Measurements from ENCODE around the gene MTREX. TPM values are rescaled to one million over a fixed set of nuclear protein-coding genes. Genes with fewer than 3 reads are reported as not detected.

MTREX gene
- total RNA-seq, 1 donor from 2014 or later = 68.7 TPM

DNA sequence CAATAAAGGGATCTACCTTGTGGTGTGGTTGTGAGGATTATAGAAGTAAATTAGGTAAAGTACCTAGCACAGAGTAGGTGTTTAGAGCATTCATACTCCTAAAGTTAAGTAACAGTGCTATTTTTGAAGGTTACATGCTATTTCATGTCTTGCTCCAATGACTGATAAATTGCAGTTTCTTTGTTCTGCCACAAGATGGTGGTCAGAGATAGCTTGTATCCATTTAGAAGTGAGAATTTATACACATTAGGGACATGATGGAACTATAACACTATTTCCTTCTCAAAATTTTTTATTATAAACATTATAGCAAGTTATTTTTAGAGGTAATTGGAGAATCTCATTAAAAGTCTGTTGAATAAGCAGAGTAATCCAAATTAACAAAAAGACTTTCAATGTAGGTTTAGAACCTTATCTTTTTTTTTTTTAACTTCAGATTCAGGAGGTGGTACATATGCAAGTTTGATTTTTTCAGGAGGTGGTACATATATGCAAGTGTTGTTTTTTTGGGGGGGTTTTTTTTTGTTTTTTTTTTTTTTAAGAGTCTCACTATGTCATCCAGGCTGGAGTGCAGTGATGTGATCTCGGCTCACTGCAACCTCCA, 17.1 kb downstream of the MTREX start:
- Histone ChIP-seq H3K79me2 (ENCODE audit: insufficient read depth, low read length) (peaks cover 59% of the 10 kb centered on the region), H3K27ac (ENCODE audit: low read depth, low read length) (no peak overlapping the region), H3K4me3 (ENCODE audit: insufficient read depth, low read depth, low read length) (no peak overlapping the region), H3K9me3 (ENCODE audit: insufficient read depth, low read depth, low read length) (no peaks in the 10 kb centered on the region), H4K20me1 (ENCODE audit: insufficient read depth, low read length) (peaks cover 18% of the 10 kb centered on the region), H2AFZ (ENCODE audit: low read depth, low read length) (no peak overlapping the region), H3K9ac (ENCODE audit: low read length) (no peak overlapping the region), H3K4me2 (ENCODE audit: low read length) (no peak overlapping the region), H3K27me3 (ENCODE audit: insufficient read depth, low read length) (no peaks in the 10 kb centered on the region), H3K4me1 (ENCODE audit: insufficient read depth, low read length) (no peaks in the 10 kb centered on the region), H3K36me3 (ENCODE audit: insufficient read depth, low read length) (peaks cover 5% of the 10 kb centered on the region)
- H3K27me3 Mint-ChIP-seq (ENCODE audit: low read depth, unreplicated experiment) = no peaks in the 10 kb centered on the region
- H3K9me3 Mint-ChIP-seq (ENCODE audit: unreplicated experiment) = no peaks in the 10 kb centered on the region
- TF ChIP-seq, protein P1, sequence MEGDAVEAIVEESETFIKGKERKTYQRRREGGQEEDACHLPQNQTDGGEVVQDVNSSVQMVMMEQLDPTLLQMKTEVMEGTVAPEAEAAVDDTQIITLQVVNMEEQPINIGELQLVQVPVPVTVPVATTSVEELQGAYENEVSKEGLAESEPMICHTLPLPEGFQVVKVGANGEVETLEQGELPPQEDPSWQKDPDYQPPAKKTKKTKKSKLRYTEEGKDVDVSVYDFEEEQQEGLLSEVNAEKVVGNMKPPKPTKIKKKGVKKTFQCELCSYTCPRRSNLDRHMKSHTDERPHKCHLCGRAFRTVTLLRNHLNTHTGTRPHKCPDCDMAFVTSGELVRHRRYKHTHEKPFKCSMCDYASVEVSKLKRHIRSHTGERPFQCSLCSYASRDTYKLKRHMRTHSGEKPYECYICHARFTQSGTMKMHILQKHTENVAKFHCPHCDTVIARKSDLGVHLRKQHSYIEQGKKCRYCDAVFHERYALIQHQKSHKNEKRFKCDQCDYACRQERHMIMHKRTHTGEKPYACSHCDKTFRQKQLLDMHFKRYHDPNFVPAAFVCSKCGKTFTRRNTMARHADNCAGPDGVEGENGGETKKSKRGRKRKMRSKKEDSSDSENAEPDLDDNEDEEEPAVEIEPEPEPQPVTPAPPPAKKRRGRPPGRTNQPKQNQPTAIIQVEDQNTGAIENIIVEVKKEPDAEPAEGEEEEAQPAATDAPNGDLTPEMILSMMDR (IDR thresholded peaks at IDR 0.05; ENCODE audit: insufficient read depth, low read depth, low read length) = peak; percentile 68
- no peak for TF ChIP-seq EZH2 (IDR thresholded peaks at IDR 0.05; ENCODE audit: insufficient read depth, low read length)
- no peak overlapping the region for H3K27ac Mint-ChIP-seq (ENCODE audit: unreplicated experiment)
- peak; percentile 36 for DNase-seq (ENCODE audit: low read depth)
- H3K36me3 Mint-ChIP-seq (ENCODE audit: low read depth, unreplicated experiment) = peaks cover 2% of the 10 kb centered on the region
- no peak overlapping the region for H3K4me3 Mint-ChIP-seq (ENCODE audit: unreplicated experiment)
- peak; percentile 78 for FAIRE-seq
- peaks cover 4% of the 10 kb centered on the region for H3K4me1 Mint-ChIP-seq (ENCODE audit: low read depth, unreplicated experiment)

DNA sequence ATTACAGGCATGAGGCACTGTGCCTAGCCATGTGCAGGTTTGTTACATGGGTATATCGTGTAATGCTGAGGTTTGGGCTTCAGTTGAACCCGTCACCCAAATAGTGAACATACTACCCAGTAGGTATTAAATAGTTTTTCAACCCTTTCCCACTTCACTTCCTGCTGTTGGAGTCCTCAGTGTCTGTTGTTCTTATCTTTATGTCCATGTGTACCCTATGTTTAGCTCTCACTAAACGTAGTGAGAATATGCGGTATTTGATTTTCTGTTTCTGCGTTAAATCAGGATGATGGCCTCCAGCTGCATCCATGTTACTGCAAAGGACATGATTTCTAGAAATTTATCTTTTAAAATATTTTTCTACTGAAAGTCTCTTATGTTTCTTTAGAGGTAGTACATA, 17.8 kb downstream of the MTREX start:
- Mint-ChIP-seq H3K9me3 (ENCODE audit: unreplicated experiment) (no peaks in the 10 kb centered on the region), H3K4me1 (ENCODE audit: low read depth, unreplicated experiment) (peaks cover 4% of the 10 kb centered on the region), H3K4me3 (ENCODE audit: unreplicated experiment) (no peak overlapping the region), H3K27ac (ENCODE audit: unreplicated experiment) (no peak overlapping the region), H3K36me3 (ENCODE audit: low read depth, unreplicated experiment) (peaks cover 2% of the 10 kb centered on the region), H3K27me3 (ENCODE audit: low read depth, unreplicated experiment) (no peaks in the 10 kb centered on the region)
- Histone ChIP-seq H3K4me2 (ENCODE audit: low read length) (no peak overlapping the region), H3K36me3 (ENCODE audit: insufficient read depth, low read length) (peaks cover 8% of the 10 kb centered on the region), H4K20me1 (ENCODE audit: insufficient read depth, low read length) (peaks cover 20% of the 10 kb centered on the region), H2AFZ (ENCODE audit: low read depth, low read length) (no peak overlapping the region), H3K4me1 (ENCODE audit: insufficient read depth, low read length) (no peaks in the 10 kb centered on the region), H3K79me2 (ENCODE audit: insufficient read depth, low read length) (peaks cover 57% of the 10 kb centered on the region), H3K9ac (ENCODE audit: low read length) (no peak overlapping the region), H3K9me3 (ENCODE audit: insufficient read depth, low read depth, low read length) (no peaks in the 10 kb centered on the region), H3K4me3 (ENCODE audit: insufficient read depth, low read depth, low read length) (no peak overlapping the region), H3K27me3 (ENCODE audit: insufficient read depth, low read length) (no peaks in the 10 kb centered on the region), H3K27ac (ENCODE audit: low read depth, low read length) (no peak overlapping the region)
- TF ChIP-seq EZH2 (IDR thresholded peaks at IDR 0.05; ENCODE audit: insufficient read depth, low read length) = no peak
- TF ChIP-seq, protein P1 (IDR thresholded peaks at IDR 0.05; ENCODE audit: insufficient read depth, low read depth, low read length) = no peak
- no peak for FAIRE-seq
- no peak for DNase-seq (ENCODE audit: low read depth)

DNA sequence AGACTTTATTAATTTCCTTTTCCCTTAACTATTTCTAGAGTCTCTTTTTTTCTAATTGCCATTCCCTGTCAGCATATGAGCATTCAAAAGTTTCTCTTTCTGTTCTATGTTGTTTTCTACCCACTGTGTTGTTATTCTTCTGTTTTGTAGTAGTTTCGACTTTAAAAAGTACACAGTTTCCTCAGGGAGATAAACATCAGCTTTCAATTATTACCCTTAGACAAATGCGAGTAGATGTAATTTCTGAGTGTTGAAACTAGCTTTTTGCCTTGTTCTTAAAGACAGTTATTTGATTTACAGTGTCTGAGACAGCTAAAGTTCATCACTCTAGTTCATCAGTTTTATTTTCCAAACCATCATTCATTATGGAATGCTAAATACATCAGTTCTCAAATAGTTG, 19.5 kb downstream of the MTREX start:
- H3K36me3 Mint-ChIP-seq (ENCODE audit: low read depth, unreplicated experiment) = peaks cover 2% of the 10 kb centered on the region

More for the DNA sequence above, 19.5 kb downstream of the MTREX start:
- Histone ChIP-seq H3K27me3 (ENCODE audit: insufficient read depth, low read length) (no peaks in the 10 kb centered on the region), H4K20me1 (ENCODE audit: insufficient read depth, low read length) (peaks cover 13% of the 10 kb centered on the region), H3K4me1 (ENCODE audit: insufficient read depth, low read length) (no peaks in the 10 kb centered on the region), H3K36me3 (ENCODE audit: insufficient read depth, low read length) (peaks cover 13% of the 10 kb centered on the region), H3K4me3 (ENCODE audit: insufficient read depth, low read depth, low read length) (no peak overlapping the region), H3K79me2 (ENCODE audit: insufficient read depth, low read length) (peaks cover 45% of the 10 kb centered on the region), H3K4me2 (ENCODE audit: low read length) (no peak overlapping the region), H3K9me3 (ENCODE audit: insufficient read depth, low read depth, low read length) (no peaks in the 10 kb centered on the region), H2AFZ (ENCODE audit: low read depth, low read length) (no peak overlapping the region), H3K9ac (ENCODE audit: low read length) (no peak overlapping the region), H3K27ac (ENCODE audit: low read depth, low read length) (no peak overlapping the region)
- Mint-ChIP-seq H3K4me3 (ENCODE audit: unreplicated experiment) (peak overlapping the region; percentile 28), H3K9me3 (ENCODE audit: unreplicated experiment) (no peaks in the 10 kb centered on the region), H3K27me3 (ENCODE audit: low read depth, unreplicated experiment) (no peaks in the 10 kb centered on the region), H3K27ac (ENCODE audit: unreplicated experiment) (no peak overlapping the region), H3K4me1 (ENCODE audit: low read depth, unreplicated experiment) (peaks cover 4% of the 10 kb centered on the region)
- TF ChIP-seq EZH2 (IDR thresholded peaks at IDR 0.05; ENCODE audit: insufficient read depth, low read length) = no peak
- TF ChIP-seq, protein P1 (IDR thresholded peaks at IDR 0.05; ENCODE audit: insufficient read depth, low read depth, low read length) = no peak
- DNase-seq (ENCODE audit: low read depth) (no peak), FAIRE-seq (no peak)
